Small intestine (tissue), 7 donors: ENCODE measurements around the gene ZBTB5. TPM values are rescaled to one million over a fixed set of nuclear protein-coding genes. Genes with fewer than 3 reads are reported as not detected.

ENCODE experiments used
- DNase-seq, 2 donors: peaks; one replicate each; pipeline versions ENCODE4 v3.0.0 to v3.0.0-alpha.2; 2013
- FAIRE-seq: peaks from 2 replicates; lab custom pipeline; 2012; peaks lifted over from hg19 to GRCh38; lab: Jason Lieb, UNC
- H3K27ac ChIP-seq, 3 donors: one replicate each; pipeline ENCODE4 v1.5.1; 2013; ENCODE audit warnings: low read length in 2 of 3, mild to moderate bottlenecking in 2 of 3, control low read depth in 1 of 3, inconsistent platforms in 1 of 3, low read depth in 1 of 3, moderate library complexity in 1 of 3
- H3K27me3 ChIP-seq, 3 donors: one replicate each; pipeline ENCODE4 v1.6.1; 2013; ENCODE audit warnings: low read length in 3 of 3, inconsistent platforms in 1 of 3; ENCODE audit not compliant: control insufficient read depth in 3 of 3, insufficient read depth in 3 of 3
- H3K36me3 ChIP-seq, 3 donors: one replicate each; pipeline ENCODE4 v1.6.1; 2013; ENCODE audit warnings: low read length in 3 of 3, inconsistent platforms in 1 of 3, low read depth in 1 of 3, mild to moderate bottlenecking in 1 of 3, moderate library complexity in 1 of 3; ENCODE audit not compliant: control insufficient read depth in 3 of 3, insufficient read depth in 2 of 3
- H3K4me1 ChIP-seq, 3 donors: one replicate each; pipeline ENCODE4 v1.6.1; 2013; ENCODE audit warnings: low read length in 2 of 3, inconsistent platforms in 1 of 3, low read depth in 1 of 3, mild to moderate bottlenecking in 1 of 3, moderate library complexity in 1 of 3; ENCODE audit not compliant: control insufficient read depth in 3 of 3, insufficient read depth in 2 of 3
- H3K4me3 ChIP-seq, 3 donors: one replicate each; pipeline ENCODE4 v1.5.1; 2013; ENCODE audit warnings: low read length in 3 of 3, control low read depth in 1 of 3, inconsistent platforms in 1 of 3, low read depth in 1 of 3, mild to moderate bottlenecking in 1 of 3, moderate library complexity in 1 of 3
- H3K9me3 ChIP-seq, 2 donors: one replicate each; pipeline ENCODE4 v1.6.1; 2013; ENCODE audit warnings: low read depth in 1 of 2, low read length in 1 of 2; ENCODE audit not compliant: control insufficient read depth in 2 of 2, insufficient read depth in 1 of 2
- WGBS, 3 donors: extraction: QIAGEN DNeasy Blood & Tissue Kit; methylation state at CpG; one replicate each; pipeline ENCODE4 v1.1.7; 2013; 5-methylcytosine and 5-hydroxymethylcytosine counted together
- polyA plus RNA-seq, 4 donors: library from polyadenylated mRNA; stranded (reverse) in 3 of 4; unstranded in 1 of 4; fragments of 200-250 nt in 3 of 4; fragments of 120-200 nt in 1 of 4; gene quantifications; one replicate each; pipeline versions ENCODE4 v1.2.1 to v1.2.3, GENCODE V29; 2013
- donor health status: healthy with polysubstance abuse.
- donor health status: control.
- donor health status: control.
- donor health status: Bipolar disorder and iron deficiency.
- donor health status: healthy.

ZBTB5 gene
- polyA plus RNA-seq, 4 donors = 5.8 to 15.8 (median 6.9) TPM

GRCh38 chr9:37508834-37509206 is 43.6 kb upstream of the ZBTB5 start:
- Histone ChIP-seq H3K4me3 (no peak overlapping the region), H3K36me3 (peaks cover 0 to 32% (median 0%) of the 10 kb centered on the region in 3 donors), H3K27me3 (no peaks in the 10 kb centered on the region), H3K9me3 (no peaks in the 10 kb centered on the region), H3K27ac (no peak overlapping the region), H3K4me1 (no peaks in the 10 kb centered on the region)
- DNase-seq (peak in 1 of 2 donors; percentile 62), FAIRE-seq (no peak)
- 91 to 93% (median 92%) methylated on average over 3 of the region's 3 CpGs for whole genome bisulfite sequencing, 3 donors

GRCh38 chr9:37508135-37508833 is 43.0 kb upstream of the ZBTB5 start:
- no peak overlapping the region for H3K27ac ChIP-seq
- WGBS, 3 donors = 92 to 96% (median 95%) methylated on average over 5 of the region's 5 CpGs
- DNase-seq (peak in 1 of 2 donors; percentile 20), FAIRE-seq (no peak)
- peaks cover 0 to 36% (median 3%) of the 10 kb centered on the region in 3 donors for H3K36me3 ChIP-seq
- H3K4me1 ChIP-seq = no peaks in the 10 kb centered on the region
- H3K4me3 ChIP-seq = no peak overlapping the region
- no peaks in the 10 kb centered on the region for H3K27me3 ChIP-seq
- no peaks in the 10 kb centered on the region for H3K9me3 ChIP-seq

GRCh38 chr9:37507566-37508134 is 42.4 kb upstream of the ZBTB5 start:
- no peaks in the 10 kb centered on the region for H3K9me3 ChIP-seq
- H3K4me3 ChIP-seq = no peak overlapping the region
- FAIRE-seq = no peak
- DNase-seq = no peak
- H3K27ac ChIP-seq = no peak overlapping the region
- no peaks in the 10 kb centered on the region for H3K27me3 ChIP-seq
- WGBS, 3 donors = 95 to 98% (median 97%) methylated on average over 11 of the region's 11 CpGs
- peaks cover 3 to 43% (median 4%) of the 10 kb centered on the region in 3 donors for H3K36me3 ChIP-seq
- H3K4me1 ChIP-seq = no peaks in the 10 kb centered on the region

GRCh38 chr9:37504605-37505004 is 39.4 kb upstream of the ZBTB5 start:
- Histone ChIP-seq H3K27me3 (no peaks in the 10 kb centered on the region), H3K36me3 (peaks cover 5 to 51% (median 9%) of the 10 kb centered on the region in 3 donors), H3K9me3 (no peaks in the 10 kb centered on the region), H3K4me1 (no peaks in the 10 kb centered on the region), H3K4me3 (no peak overlapping the region), H3K27ac (no peak overlapping the region)
- 83 to 93% (median 91%) methylated on average over 5 of the region's 5 CpGs for WGBS, 3 donors
- FAIRE-seq (no peak), DNase-seq (no peak)

GRCh38 chr9:37503736-37504135 is 38.5 kb upstream of the ZBTB5 start:
- DNase-seq = peak in 1 of 2 donors; percentile 45
- H3K36me3 ChIP-seq = peaks cover 5 to 55% (median 12%) of the 10 kb centered on the region in 3 donors
- WGBS, 3 donors = 85 to 90% (median 86%) methylated on average over 3 of the region's 3 CpGs
- H3K27me3 ChIP-seq = no peaks in the 10 kb centered on the region
- no peaks in the 10 kb centered on the region for H3K4me1 ChIP-seq
- FAIRE-seq = no peak
- peak overlapping the region in 2 of 3 donors; percentile 27 to 36 for H3K27ac ChIP-seq
- H3K9me3 ChIP-seq = no peaks in the 10 kb centered on the region
- no peak overlapping the region for H3K4me3 ChIP-seq

- FAIRE-seq = no peak
- Histone ChIP-seq H3K9me3 (no peaks in the 10 kb centered on the region), H3K27ac (no peak overlapping the region), H3K4me1 (no peaks in the 10 kb centered on the region), H3K4me3 (no peak overlapping the region), H3K27me3 (no peaks in the 10 kb centered on the region), H3K36me3 (peaks cover 5 to 54% (median 12%) of the 10 kb centered on the region in 3 donors)
- no peak for DNase-seq
- WGBS, 3 donors = 66 to 97% (median 85%) methylated on average over 2 of the region's 2 CpGs
Measured at GRCh38 chr9:37501957-37502596, 36.8 kb upstream of the ZBTB5 start.

- Histone ChIP-seq H3K4me3 (no peak overlapping the region), H3K4me1 (no peaks in the 10 kb centered on the region), H3K27ac (no peak overlapping the region), H3K27me3 (no peaks in the 10 kb centered on the region), H3K9me3 (no peaks in the 10 kb centered on the region), H3K36me3 (peaks cover 5 to 62% (median 16%) of the 10 kb centered on the region in 3 donors)
- WGBS, 3 donors = 92 to 94% (median 94%) methylated on average over 6 of the region's 6 CpGs
- DNase-seq = no peak
- no peak for FAIRE-seq
Measured at GRCh38 chr9:37499297-37499696, 34.0 kb upstream of the ZBTB5 start.

GRCh38 chr9:37498457-37498856 is 33.2 kb upstream of the ZBTB5 start:
- no peak for FAIRE-seq
- H3K4me1 ChIP-seq = no peaks in the 10 kb centered on the region
- H3K4me3 ChIP-seq = no peak overlapping the region
- 51 to 94% (median 94%) methylated on average over 3 of the region's 3 CpGs for WGBS, 3 donors
- H3K36me3 ChIP-seq = peaks cover 8 to 62% (median 15%) of the 10 kb centered on the region in 3 donors
- no peak overlapping the region for H3K27ac ChIP-seq
- DNase-seq = no peak
- no peaks in the 10 kb centered on the region for H3K9me3 ChIP-seq
- H3K27me3 ChIP-seq = no peaks in the 10 kb centered on the region
